HepG2 (cell line): ENCODE results near the gene LGR6. TPM values are rescaled to one million over a fixed set of nuclear protein-coding genes. Genes with fewer than 3 reads are reported as not detected.

ENCODE experiments used
- ATAC-seq: fragments of 200-7000 bp; cut with Tn5 transposase; 3 replicates; pipeline ENCODE4 v1.9.1; 2020; ENCODE audit warnings: mild to moderate bottlenecking, moderate library complexity
- Bru-seq: library from RNA; stranded (reverse); fragments of 400-500 nt; gene quantifications from one replicate; lab custom pipeline; 2021; lab: Mats Ljungman, UMichigan
- BruChase-seq, 2 experiments: library from RNA; stranded (reverse); fragments of 400-500 nt; gene quantifications; one replicate each; lab custom pipeline; 2021; lab: Mats Ljungman, UMichigan
- BruUV-seq: library from RNA; stranded (reverse); fragments of 400-500 nt; replicated peaks from 2 replicates; lab custom pipeline; 2021; lab: Mats Ljungman, UMichigan
- CTCF ChIA-PET: fragments of 300-600 bp; formaldehyde crosslinking; extraction: SDS; loops from one replicate; lab custom pipeline; 2021; ENCODE audit warnings: low total read pairs, inconsistent platforms, low intra/inter-chr PET ratio; lab: Yijun Ruan, JAX
- POLR2A ChIA-PET: fragments of 350-600 bp; sonication (Branson Sonifier 250); formaldehyde crosslinking; loops from one replicate; lab custom pipeline; 2020; ENCODE audit warnings: antibody characterized with exemption, inconsistent platforms; lab: Yijun Ruan, JAX
- DNase-seq: peaks from one replicate; pipeline ENCODE4 v3.0.0-alpha.2; 2015; ENCODE audit warnings: low spot score
- FAIRE-seq: peaks from 3 replicates; lab custom pipeline; 2011; peaks lifted over from hg19 to GRCh38; lab: Jason Lieb, UNC
- H2AFZ ChIP-seq: one replicate; pipeline ENCODE4 v1.6.1; 2011; ENCODE audit warnings: low read length, inconsistent platforms
- H3K27ac ChIP-seq: fragments of 300-600 bp; 3 replicates; pipeline ENCODE4 v1.8.0; 2011; ENCODE audit warnings: mixed run types, mild to moderate bottlenecking, mixed read lengths, low read length, inconsistent platforms; ENCODE audit not compliant: insufficient read depth; ENCODE audit errors: extremely low read length
- H3K27me3 ChIP-seq, 2 experiments: fragments of 200-600 bp in 1 of 2; 2 replicates in 1 of 2; 3 replicates in 1 of 2; pipeline versions ENCODE4 v1.6.0 to v1.8.0; 2011; ENCODE audit warnings: low read length in 2 of 2, mild to moderate bottlenecking in 2 of 2, moderate library complexity in 2 of 2, inconsistent platforms in 1 of 2; ENCODE audit not compliant: insufficient read depth in 2 of 2, control insufficient read depth in 1 of 2
- H3K36me3 ChIP-seq, 2 experiments: fragments of 200-600 bp in 1 of 2; replicated peaks in 1 of 2; 2 replicates in 1 of 2; 3 replicates in 1 of 2; pipeline versions ENCODE4 v1.5.1 to v1.8.0; 2011; ENCODE audit warnings: low read length in 2 of 2, inconsistent platforms in 1 of 2; ENCODE audit not compliant: insufficient read depth in 2 of 2, control insufficient read depth in 1 of 2
- H3K4me1 ChIP-seq: 2 replicates; pipeline ENCODE4 v1.5.1; 2012; ENCODE audit warnings: low read length, inconsistent platforms; ENCODE audit not compliant: insufficient read depth
- H3K4me2 ChIP-seq: 2 replicates; pipeline ENCODE4 v1.6.0; 2011; ENCODE audit warnings: low read depth, low read length, inconsistent platforms
- H3K4me3 ChIP-seq, 3 experiments: fragments of 200-600 bp in 1 of 3; sonication (generic), shearing (Covaris generic) in 1 of 3; replicated peaks in 1 of 3; 2 replicates each; pipeline ENCODE4 v1.5.1; 2011 to 2016; ENCODE audit warnings: low read length in 3 of 3, inconsistent platforms in 2 of 3, low read depth in 2 of 3, mild to moderate bottlenecking in 2 of 3, control low read depth in 1 of 3, mixed read lengths in 1 of 3; ENCODE audit not compliant: insufficient read depth in 1 of 3
- H3K79me2 ChIP-seq: one replicate; pipeline ENCODE4 v1.6.1; 2011; ENCODE audit warnings: low read length, inconsistent platforms; ENCODE audit not compliant: insufficient read depth
- H3K9ac ChIP-seq: 2 replicates; pipeline ENCODE4 v1.6.0; 2011; ENCODE audit warnings: mild to moderate bottlenecking, low read depth, low read length, inconsistent platforms; ENCODE audit not compliant: insufficient read depth
- H3K9me3 ChIP-seq: 2 replicates; pipeline ENCODE4 v1.5.1; 2012; ENCODE audit warnings: mild to moderate bottlenecking, low read length
- H4K20me1 ChIP-seq: 2 replicates; pipeline ENCODE4 v1.6.0; 2011; ENCODE audit warnings: inconsistent platforms, mild to moderate bottlenecking, low read length, moderate library complexity; ENCODE audit not compliant: insufficient read depth
- EZH2 ChIP-seq: conservative IDR thresholded peaks from 2 replicates; pipeline ENCODE4 v1.6.1; 2012; ENCODE audit warnings: mild to moderate bottlenecking, low read depth, low read length, moderate library complexity
- MAFG ChIP-seq: sonication (generic); formaldehyde crosslinking; IDR thresholded peaks from 2 replicates; pipeline ENCODE4 v1.5.1; 2020; ENCODE audit warnings: mild to moderate bottlenecking, missing genetic modification reagents
- RFX1 ChIP-seq: fragments of 450-650 bp; IDR thresholded peaks from 2 replicates; pipeline ENCODE4 v1.6.1; 2017
- ZNF777 ChIP-seq: sonication (generic); formaldehyde crosslinking; IDR thresholded peaks from 2 replicates; pipeline ENCODE4 v1.4.0; 2020; ENCODE audit warnings: missing genetic modification reagents
- WGBS: methylation state at CpG from one replicate; pipeline ENCODE4 v1.1.6; 2017; ENCODE audit warnings: low lambda C conversion rate; 5-methylcytosine and 5-hydroxymethylcytosine counted together
- in situ Hi-C: cut with HindIII; loops from 2 replicates; pipeline ENCODE4 v1.10.0; 2017; ENCODE audit warnings: low pct_unique_long_range_greater_than_20kb; ENCODE audit not compliant: extremely low pct_ligation_motif_present
- intact Hi-C: fragments of 100-400 bp; cut with micrococcal nuclease; formaldehyde crosslinking; loops from one replicate; pipeline ENCODE4 v1.10.0; 2022; ENCODE audit not compliant: unreplicated experiment
- long read RNA-seq, 2 experiments: library from RNA in 1 of 2; library from polyadenylated mRNA in 1 of 2; stranded (forward) in 1 of 2; unstranded in 1 of 2; transcript quantifications; one replicate each; pipeline ENCODE4 v2.0.0, GENCODE V29; 2019 to 2022
- polyA minus RNA-seq, 3 experiments: library from RNA; depleted of rRNA, polyadenylated mRNA; stranded (reverse); fragments of >200 nt; gene quantifications; 2 replicates each; pipeline ENCODE4 v1.2.3, GENCODE V29; 2011; ENCODE audit warnings: low replicate concordance in 1 of 3
- polyA plus RNA-seq, 8 experiments: library from polyadenylated mRNA; depleted of rRNA in 3 of 8; stranded (reverse) in 7 of 8; unstranded in 1 of 8; fragments of >200 nt; fragmentation: Illumina TruSeq in 4 of 8; extraction: Trizol in 4 of 8; gene quantifications; 2 replicates each; pipeline versions ENCODE4 v1.2.1 to v1.2.3, GENCODE V29; 2011 to 2016; ENCODE audit warnings: low read depth in 4 of 8, missing spikeins in 1 of 8, mixed read lengths in 1 of 8; ENCODE audit not compliant: insufficient read depth in 1 of 8
- total RNA-seq, 5 experiments: library from RNA; depleted of rRNA; stranded (reverse); fragments of >200 nt; fragmentation: Illumina TruSeq; extraction: Trizol; gene quantifications; 2 replicates each; pipeline ENCODE4 v1.2.3, GENCODE V29; 2016; ENCODE audit warnings: low read depth in 1 of 5

LGR6 gene
- total RNA-seq (2016; rRNA removed; fragmentation: Illumina TruSeq; extraction: Trizol) (not detected in 2 replicates), polyA plus RNA-seq (2011; rRNA removed) (0.04 and 0.07 TPM in 2 replicates), polyA minus RNA-seq (2011; rRNA and poly(A)+ RNA removed; ENCODE audit: low replicate concordance) (0.12 TPM in 1 of 2 replicates, not detected in the other), Bru-seq, nascent RNA (percentile 3 among the genes with signal in this experiment), BruChase-seq, experiment 1, labeled RNA remaining after a 6-hour chase (percentile 5 among the genes with signal in this experiment), BruChase-seq, experiment 2, labeled RNA remaining after a 2-hour chase (percentile 3 among the genes with signal in this experiment)
- not detected in 2 replicates for total RNA-seq (2016; cell fraction: cytosol; rRNA removed; fragmentation: Illumina TruSeq; extraction: Trizol; ENCODE audit: low read depth)
- 0.04 TPM in 1 of 2 replicates, not detected in the other for total RNA-seq (2016; cell fraction: insoluble cytoplasmic fraction; rRNA removed; fragmentation: Illumina TruSeq; extraction: Trizol)
- not detected in 2 replicates for total RNA-seq (2016; cell fraction: membrane; rRNA removed; fragmentation: Illumina TruSeq; extraction: Trizol)
- not detected in 2 replicates for total RNA-seq (2016; cell fraction: nucleus; rRNA removed; fragmentation: Illumina TruSeq; extraction: Trizol)
- 0.03 and 0.05 TPM in 2 replicates for polyA plus RNA-seq (2011; cell fraction: cytosol; rRNA removed)
- polyA plus RNA-seq (2011; cell fraction: nucleus; rRNA removed): 0.14 and 0.19 TPM in 2 replicates
- not detected in 2 replicates for polyA plus RNA-seq (2012)
- 0.03 TPM in 1 of 2 replicates, not detected in the other for polyA plus RNA-seq (2016; cell fraction: cytosol; fragmentation: Illumina TruSeq; extraction: Trizol; ENCODE audit: low read depth)
- not detected in 2 replicates for polyA plus RNA-seq (2016; cell fraction: insoluble cytoplasmic fraction; fragmentation: Illumina TruSeq; extraction: Trizol; ENCODE audit: low read depth)
- not detected in 2 replicates for polyA plus RNA-seq (2016; cell fraction: membrane; fragmentation: Illumina TruSeq; extraction: Trizol; ENCODE audit: low read depth)
- polyA plus RNA-seq (2016; cell fraction: nucleus; fragmentation: Illumina TruSeq; extraction: Trizol; ENCODE audit: insufficient read depth, low read depth): not detected in 2 replicates
- not detected in 2 replicates for polyA minus RNA-seq (2011; cell fraction: cytosol; rRNA and poly(A)+ RNA removed)
- polyA minus RNA-seq (2011; cell fraction: nucleus; rRNA and poly(A)+ RNA removed): not detected in 2 replicates
- long read RNA-seq, experiment 1: 0 reads
- long read RNA-seq, experiment 2: 0 reads

GRCh38 chr1:202193614-202194327, at the start of gene LGR6:
Gene LGR6 (plus strand): TSS chr1:202193799. CDS start chr1:202193990, 191 bp downstream.
- Histone ChIP-seq H3K4me2 (peak within 1 kb of the TSS; percentile 43), H3K9me3 (no peaks in the 10 kb centered on the region), H3K4me1 (peaks cover 33% of the 10 kb centered on the region), H3K27ac (no peak within 1 kb of the TSS), H3K79me2 (no peaks in the 10 kb centered on the region), H4K20me1 (no peaks in the 10 kb centered on the region), H3K27me3 (peaks cover 11 to 28% of the 10 kb centered on the region in 2 experiments), H3K9ac (no peak within 1 kb of the TSS), H2AFZ (no peak within 1 kb of the TSS), H3K4me3 (no peak within 1 kb of the TSS; a peak in 1 of 6 replicates), H3K36me3 (no peaks in the 10 kb centered on the region)
- ATAC-seq (peak; percentile 7; the same call in 1 of the 3 replicates), DNase-seq (no peak), FAIRE-seq (no peak)
- CTCF ChIA-PET: interaction anchor here (1.2 kb wide), 1 partner anchor 122 kb away, joined by 9 read pairs; no protein-coding TSS in a partner anchor
- intact Hi-C loops (loop anchor here (2.0 to 5.0 kb wide), 2 partner anchors 44 to 121 kb away; no protein-coding TSS in a partner anchor), in situ Hi-C loops (loop anchor here (10.0 kb wide), 1 partner anchor 521 kb away; the partner anchor contains the start of gene SYT2)
- TF ChIP-seq EZH2 (peak; percentile 16; the same call in 1 of the 2 replicates), ZNF777 (CRISPR knock-in tag) (peak; percentile 59), RFX1 (no peak), MAFG (CRISPR knock-in tag) (no peak)
- BruUV-seq: no TSS peak
- 9% methylated on average over 12 of the region's 61 CpGs for WGBS
- POLR2A ChIA-PET: no interaction called here
